Measurements from ENCODE around the gene MAJIN. TPM values are rescaled to one million over a fixed set of nuclear protein-coding genes. Genes with fewer than 3 reads are reported as not detected.

MAJIN gene
- total and polyA plus RNA-seq, 7 donors = 0.25 TPM; not detected in 6

DNA sequence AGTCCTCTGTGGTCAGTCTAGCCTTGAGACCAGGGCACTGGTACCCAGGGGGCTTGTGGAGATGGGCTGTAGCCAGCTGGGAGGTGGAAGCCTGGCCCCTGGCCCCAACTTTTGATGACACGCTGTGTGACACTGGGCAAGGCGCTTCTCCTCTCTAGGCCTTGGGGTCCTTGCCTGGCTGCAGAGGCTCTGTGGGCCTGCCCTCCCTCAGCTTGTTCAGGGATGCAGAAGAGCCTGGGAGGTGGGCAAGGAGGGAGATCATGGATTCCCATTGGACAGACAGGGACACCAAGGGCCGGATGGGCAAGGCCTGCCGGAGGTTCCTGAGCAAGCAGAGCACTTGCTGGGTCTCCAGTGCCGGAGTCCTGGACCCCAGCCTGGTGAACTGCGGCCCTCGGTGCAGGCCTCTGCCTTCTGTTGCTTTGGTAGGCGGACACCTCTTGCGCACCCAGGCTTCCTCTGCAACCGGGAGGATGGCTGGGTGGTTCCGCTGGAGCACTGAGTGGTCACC, 48.7 kb downstream of the MAJIN start:
- no peaks in the 10 kb centered on the region for H3K9me3 ChIP-seq
- peak overlapping the region in 2 of 4 donors; percentile 64 to 93 for H3K4me3 ChIP-seq
- no peaks in the 10 kb centered on the region for H3K27me3 ChIP-seq
- WGBS, 2 donors = 93 to 96% methylated on average over 11 of the region's 11 CpGs
- H3K4me1 ChIP-seq = peaks cover 0 to 29% (median 28%) of the 10 kb centered on the region in 4 donors
- no peak for TF ChIP-seq POLR2AphosphoS5 (IDR thresholded peaks at IDR 0.05)
- TF ChIP-seq EP300 (IDR thresholded peaks at IDR 0.05) = no peak
- TF ChIP-seq, protein P1, sequence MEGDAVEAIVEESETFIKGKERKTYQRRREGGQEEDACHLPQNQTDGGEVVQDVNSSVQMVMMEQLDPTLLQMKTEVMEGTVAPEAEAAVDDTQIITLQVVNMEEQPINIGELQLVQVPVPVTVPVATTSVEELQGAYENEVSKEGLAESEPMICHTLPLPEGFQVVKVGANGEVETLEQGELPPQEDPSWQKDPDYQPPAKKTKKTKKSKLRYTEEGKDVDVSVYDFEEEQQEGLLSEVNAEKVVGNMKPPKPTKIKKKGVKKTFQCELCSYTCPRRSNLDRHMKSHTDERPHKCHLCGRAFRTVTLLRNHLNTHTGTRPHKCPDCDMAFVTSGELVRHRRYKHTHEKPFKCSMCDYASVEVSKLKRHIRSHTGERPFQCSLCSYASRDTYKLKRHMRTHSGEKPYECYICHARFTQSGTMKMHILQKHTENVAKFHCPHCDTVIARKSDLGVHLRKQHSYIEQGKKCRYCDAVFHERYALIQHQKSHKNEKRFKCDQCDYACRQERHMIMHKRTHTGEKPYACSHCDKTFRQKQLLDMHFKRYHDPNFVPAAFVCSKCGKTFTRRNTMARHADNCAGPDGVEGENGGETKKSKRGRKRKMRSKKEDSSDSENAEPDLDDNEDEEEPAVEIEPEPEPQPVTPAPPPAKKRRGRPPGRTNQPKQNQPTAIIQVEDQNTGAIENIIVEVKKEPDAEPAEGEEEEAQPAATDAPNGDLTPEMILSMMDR (IDR thresholded peaks at IDR 0.05) = no peak
- TF ChIP-seq POLR2A (IDR thresholded peaks at IDR 0.05) = no peak
- peak; percentile 65 for DNase-seq
- H3K27ac ChIP-seq = peak overlapping the region; percentile 89 to 97 (median 94)
- intact Hi-C loops (cut with DNase I) = no loop called here
- peaks cover 0 to 13% (median 10%) of the 10 kb centered on the region in 4 donors for H3K36me3 ChIP-seq

DNA sequence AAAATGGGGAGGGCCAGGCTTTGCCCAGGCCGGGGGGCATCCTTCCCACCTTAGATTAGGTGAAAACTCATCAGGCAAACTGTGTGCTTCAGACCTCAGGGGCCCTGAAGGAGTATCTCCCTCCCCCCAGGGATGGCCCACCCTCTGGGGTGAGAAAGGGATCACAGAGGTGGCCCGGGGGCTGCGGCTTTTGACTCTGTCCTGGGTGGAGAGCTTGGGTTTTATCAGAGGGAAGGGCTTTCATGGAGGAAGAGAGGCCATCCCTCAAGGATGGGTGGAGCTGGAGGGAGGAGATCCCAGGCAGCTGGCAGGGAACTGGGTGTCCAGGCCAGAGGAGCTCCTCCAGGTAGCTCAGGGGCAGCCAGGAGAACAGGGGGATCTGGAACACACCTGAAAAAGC, 50.5 kb downstream of the MAJIN start:
- peak; percentile 49 for DNase-seq
- peaks cover 0 to 39% (median 32%) of the 10 kb centered on the region in 4 donors for H3K4me1 ChIP-seq
- intact Hi-C loops (cut with DNase I) = no loop called here

GRCh38 chr11:64920124-64920523, 51.8 kb downstream of the MAJIN start:
- TF ChIP-seq POLR2AphosphoS5 (IDR thresholded peaks at IDR 0.05) (no peak), EP300 (IDR thresholded peaks at IDR 0.05) (no peak)
- TF ChIP-seq, protein P1 (IDR thresholded peaks at IDR 0.05) = no peak
- H3K36me3 ChIP-seq = no peaks in the 10 kb centered on the region
- H3K27me3 ChIP-seq = no peaks in the 10 kb centered on the region
- no peak overlapping the region for H3K4me3 ChIP-seq
- DNase-seq = peak; percentile 40
- no peaks in the 10 kb centered on the region for H3K9me3 ChIP-seq
- 81 to 91% methylated on average over 2 of the region's 2 CpGs for WGBS, 2 donors
- no peak overlapping the region for H3K27ac ChIP-seq
- intact Hi-C loops (cut with DNase I) = no loop called here
- H3K4me1 ChIP-seq = peaks cover 0 to 40% (median 31%) of the 10 kb centered on the region in 4 donors

More for the DNA sequence above, 50.5 kb downstream of the MAJIN start:
- TF ChIP-seq, protein P1 (IDR thresholded peaks at IDR 0.05) = no peak
- TF ChIP-seq POLR2AphosphoS5 (IDR thresholded peaks at IDR 0.05) (no peak), POLR2A (IDR thresholded peaks at IDR 0.05) (no peak), EP300 (IDR thresholded peaks at IDR 0.05) (no peak)
- Histone ChIP-seq H3K27me3 (no peaks in the 10 kb centered on the region), H3K9me3 (no peaks in the 10 kb centered on the region), H3K27ac (no peak overlapping the region), H3K4me3 (no peak overlapping the region), H3K36me3 (no peaks in the 10 kb centered on the region)
- WGBS, 2 donors = 57 to 58% methylated on average over 3 of the region's 3 CpGs

- no peaks in the 10 kb centered on the region for H3K36me3 ChIP-seq
- H3K27me3 ChIP-seq = no peaks in the 10 kb centered on the region
- H3K4me3 ChIP-seq = no peak overlapping the region
- no peak overlapping the region for H3K27ac ChIP-seq
- peaks cover 0 to 39% (median 35%) of the 10 kb centered on the region in 4 donors for H3K4me1 ChIP-seq
- intact Hi-C loops (cut with DNase I) = no loop called here
- WGBS, 2 donors = 89 to 91% methylated on average over 8 of the region's 8 CpGs
- peak; percentile 35 for DNase-seq
- TF ChIP-seq POLR2AphosphoS5 (IDR thresholded peaks at IDR 0.05) = no peak
- TF ChIP-seq EP300 (IDR thresholded peaks at IDR 0.05) = no peak
- TF ChIP-seq, protein P1 (IDR thresholded peaks at IDR 0.05) = no peak
- TF ChIP-seq POLR2A (IDR thresholded peaks at IDR 0.05) = no peak
- H3K9me3 ChIP-seq = no peaks in the 10 kb centered on the region
Measured at GRCh38 chr11:64919627-64920026, 52.3 kb downstream of the MAJIN start.

DNA sequence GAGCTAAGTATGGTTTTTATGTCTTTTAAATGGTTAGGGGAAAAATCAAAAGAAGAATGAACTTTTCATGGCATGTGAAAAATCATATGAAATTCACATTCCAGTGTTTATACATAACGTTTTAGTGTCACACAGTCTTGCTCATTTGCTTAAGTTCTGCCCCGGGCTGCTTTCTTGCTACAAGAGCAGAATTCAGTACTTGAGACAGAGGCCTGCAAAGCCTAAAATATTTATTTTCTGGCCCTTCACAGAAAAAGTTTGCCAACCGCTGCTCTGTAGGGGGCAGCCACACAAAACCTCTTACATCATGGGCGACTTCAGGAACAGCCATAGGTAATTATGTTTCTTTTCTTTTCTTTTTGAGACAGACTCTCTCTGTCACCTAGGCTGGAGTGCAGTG, 53.9 kb downstream of the MAJIN start:
- H3K27ac ChIP-seq = peak overlapping the region; percentile 79 to 86 (median 84)
- 8 to 21% methylated on average over 4 of the region's 4 CpGs for WGBS, 2 donors
- DNase-seq = peak; percentile 60

More for the DNA sequence above, 53.9 kb downstream of the MAJIN start:
- intact Hi-C loops (cut with DNase I) = no loop called here
- H3K4me1 ChIP-seq = peaks cover 0 to 31% (median 27%) of the 10 kb centered on the region in 4 donors
- H3K4me3 ChIP-seq = peak overlapping the region; percentile 35 to 90 (median 75)
- H3K27me3 ChIP-seq = no peaks in the 10 kb centered on the region
- TF ChIP-seq EP300 (IDR thresholded peaks at IDR 0.05) = no peak
- TF ChIP-seq POLR2A (IDR thresholded peaks at IDR 0.05) = no peak
- TF ChIP-seq, protein P1 (IDR thresholded peaks at IDR 0.05) = no peak
- no peak for TF ChIP-seq POLR2AphosphoS5 (IDR thresholded peaks at IDR 0.05)
- H3K9me3 ChIP-seq = no peaks in the 10 kb centered on the region
- peaks cover 4 to 16% (median 12%) of the 10 kb centered on the region in 4 donors for H3K36me3 ChIP-seq
